ENCODE measurements around the gene RNF10. TPM values are rescaled to one million over a fixed set of nuclear protein-coding genes. Genes with fewer than 3 reads are reported as not detected.
A peak's percentile ranks its signal among the peaks of the same experiment; 100 is the strongest.
"Not testable (repeated sequence)": the region's sequence is repeated elsewhere in the genome, so short reads cannot be mapped to it uniquely, and the experiment has no call there.

Gene RNF10
- total RNA-seq, 1 experiment from 2014 or later: 74.9 TPM

- peak; percentile 81 for DNase-seq (ENCODE audit: low spot score)
Observed at GRCh38 chr12:120528861-120529525, 5.2 kb upstream of the RNF10 start, which contains the start of gene COQ5. TSS of gene COQ5 (minus strand) at chr12:120529158. CDS start at chr12:120529141, 17 bp downstream.

DNA sequence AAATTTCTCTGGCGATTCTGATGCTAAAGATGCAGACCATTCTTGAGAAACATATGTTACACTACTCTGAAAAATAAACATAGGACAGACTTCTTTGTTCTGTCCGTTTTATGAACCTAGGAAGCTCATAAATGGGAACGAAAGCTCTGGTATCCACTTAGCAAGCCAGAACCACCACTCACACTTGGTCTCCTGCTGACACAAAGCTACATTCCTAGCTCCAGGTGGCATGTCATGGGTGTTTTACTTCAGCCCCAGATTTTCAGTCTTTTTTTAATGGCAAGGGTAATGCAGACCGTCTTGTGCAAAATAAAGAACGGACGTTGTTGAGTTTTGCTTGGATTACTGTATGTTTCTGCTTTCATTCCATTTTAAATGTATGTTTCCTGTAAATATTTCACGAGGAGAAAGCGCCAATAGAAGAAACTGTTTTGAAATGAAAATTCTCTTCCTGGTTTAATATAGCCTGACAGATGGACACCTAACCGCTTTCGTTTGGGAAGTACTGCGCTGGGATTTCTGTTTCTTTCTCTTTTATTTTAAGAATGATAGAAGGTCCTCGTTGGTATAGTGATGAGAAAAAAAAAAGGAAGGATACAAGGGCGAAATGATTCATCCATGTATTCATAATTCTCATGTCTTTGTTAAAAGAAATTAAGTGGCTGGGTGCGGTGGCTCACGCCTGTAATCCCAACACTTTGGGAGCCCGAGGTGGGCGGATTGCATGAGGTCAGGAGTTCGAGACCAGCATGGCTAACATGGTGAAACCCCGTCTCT lies 4.3 kb upstream of the RNF10 start:
- DNase-seq (ENCODE audit: low spot score): peak; percentile 32

DNA sequence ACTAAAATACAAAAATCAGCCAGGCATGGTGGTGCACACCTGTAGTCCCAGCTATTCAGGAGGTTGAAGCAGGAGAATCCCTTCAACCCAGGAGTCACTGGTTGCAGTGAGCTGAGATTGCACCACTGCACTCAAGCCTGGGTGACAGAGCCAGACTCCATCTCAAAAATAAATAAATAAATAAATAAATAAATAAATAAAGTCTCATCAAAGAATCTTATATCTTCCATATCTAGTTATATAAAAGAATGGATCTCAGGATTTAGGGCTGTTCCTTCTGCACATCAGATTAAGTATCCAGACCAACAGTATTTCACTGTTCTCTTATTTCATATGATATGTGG lies 3.8 kb upstream of the RNF10 start:
- DNase-seq (ENCODE audit: low spot score): not testable (repeated sequence)

DNA sequence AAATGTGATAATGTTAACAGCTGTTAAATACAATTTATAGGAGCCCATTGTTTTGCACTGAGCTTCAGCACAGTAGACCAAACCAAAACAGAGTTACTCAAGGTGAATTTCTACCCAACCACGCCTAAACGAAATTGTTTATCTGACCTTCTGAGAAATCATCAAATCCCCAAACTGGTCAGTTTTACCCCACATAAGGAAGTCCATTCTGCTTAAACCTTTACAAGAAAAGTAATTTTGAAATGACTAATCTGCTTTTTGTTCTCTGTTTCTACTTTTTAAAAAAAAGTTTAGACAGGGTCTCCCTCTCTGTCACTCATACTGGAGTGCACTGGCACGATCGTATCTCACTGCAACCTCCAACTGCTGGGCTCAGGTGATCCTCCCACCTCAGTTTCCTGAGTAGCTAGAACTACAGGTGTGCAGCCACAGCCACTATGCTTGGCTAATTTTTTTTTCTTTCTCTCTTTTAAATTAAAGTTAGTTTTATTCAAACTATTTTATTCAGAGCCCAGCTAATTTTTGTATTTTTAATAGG lies 1.4 kb upstream of the RNF10 start:
- no peak for DNase-seq (ENCODE audit: low spot score)

DNA sequence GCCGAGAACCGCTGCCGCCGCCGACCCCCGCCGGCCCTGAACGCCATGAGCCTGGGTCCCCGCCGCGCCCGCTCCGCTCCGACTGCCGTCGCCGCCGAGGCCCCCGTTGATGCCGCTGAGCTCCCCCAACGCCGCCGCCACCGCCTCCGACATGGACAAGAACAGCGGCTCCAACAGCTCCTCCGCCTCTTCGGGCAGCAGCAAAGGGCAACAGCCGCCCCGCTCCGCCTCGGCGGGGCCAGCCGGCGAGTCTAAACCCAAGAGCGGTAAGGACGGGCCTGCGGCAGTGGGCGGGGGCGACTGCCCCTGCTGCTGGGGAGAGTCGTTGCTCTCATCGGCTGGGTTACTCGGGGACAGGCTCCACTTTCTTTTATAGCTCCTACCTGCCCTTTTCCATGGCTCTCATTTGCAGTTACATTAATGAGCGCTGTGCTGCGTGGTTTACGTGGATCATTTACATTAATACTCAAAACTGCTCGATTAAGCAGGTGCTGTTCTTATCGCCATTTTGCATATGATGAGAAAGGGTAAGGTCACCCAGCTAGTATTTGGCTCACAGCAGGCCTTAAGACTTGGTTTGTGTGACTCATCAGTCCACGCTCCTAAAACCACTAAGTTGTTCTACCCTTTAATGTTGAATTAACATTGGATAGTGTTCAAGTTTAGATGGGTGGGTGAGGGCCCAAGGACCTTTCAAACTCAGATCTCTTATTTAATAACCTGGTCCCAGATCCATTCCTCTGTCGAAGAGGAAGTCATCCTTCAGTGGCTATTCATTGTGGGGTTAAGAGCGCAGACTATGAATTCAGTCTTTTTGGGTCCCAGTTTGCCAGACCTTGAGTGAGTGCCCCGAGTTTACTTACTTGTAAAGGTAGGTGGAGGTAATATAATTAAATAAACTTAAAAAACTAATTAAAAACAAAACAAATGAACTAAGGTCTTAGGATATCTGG lies 823 bp downstream of the RNF10 start:
- peak; percentile 55 for DNase-seq (ENCODE audit: low spot score)

DNA sequence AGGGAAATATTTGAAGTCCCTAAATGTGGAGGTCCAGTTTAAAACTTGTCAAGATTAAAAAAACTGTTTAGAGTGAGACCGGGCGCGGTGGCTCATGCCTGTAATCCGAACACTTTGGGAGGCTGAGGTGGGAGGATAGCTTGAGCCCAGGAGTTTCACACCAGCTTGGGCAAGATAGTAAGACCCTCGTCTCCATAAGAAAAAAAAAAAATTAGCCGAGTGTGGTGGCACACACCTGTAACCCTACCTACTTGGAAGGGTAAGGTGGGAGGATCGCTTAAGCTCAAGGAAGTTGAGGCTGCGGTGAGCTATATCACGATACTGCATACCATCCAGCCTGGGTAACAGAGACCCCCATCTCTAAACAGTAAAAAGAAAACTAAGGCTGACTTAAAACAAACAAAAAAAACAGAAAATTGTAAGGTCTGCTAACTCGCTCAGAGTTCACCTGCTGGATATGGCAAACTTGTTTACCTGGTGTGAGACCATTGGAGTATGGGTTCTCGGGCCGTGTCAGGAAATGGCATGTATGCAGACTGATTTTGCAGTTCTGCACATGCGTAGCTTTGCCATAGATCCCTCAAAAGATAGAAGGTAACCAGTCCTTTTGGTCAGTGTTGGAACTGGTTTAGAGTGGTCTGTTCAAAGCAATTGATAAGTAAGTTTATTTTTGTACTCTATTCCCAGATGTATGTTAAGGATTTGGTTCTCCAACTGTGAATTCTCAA lies 2.1 kb downstream of the RNF10 start:
- DNase-seq (ENCODE audit: low spot score): no peak

- DNase-seq (ENCODE audit: low spot score): no peak
Observed at GRCh38 chr12:120537856-120538220, 3.7 kb downstream of the RNF10 start.

DNA sequence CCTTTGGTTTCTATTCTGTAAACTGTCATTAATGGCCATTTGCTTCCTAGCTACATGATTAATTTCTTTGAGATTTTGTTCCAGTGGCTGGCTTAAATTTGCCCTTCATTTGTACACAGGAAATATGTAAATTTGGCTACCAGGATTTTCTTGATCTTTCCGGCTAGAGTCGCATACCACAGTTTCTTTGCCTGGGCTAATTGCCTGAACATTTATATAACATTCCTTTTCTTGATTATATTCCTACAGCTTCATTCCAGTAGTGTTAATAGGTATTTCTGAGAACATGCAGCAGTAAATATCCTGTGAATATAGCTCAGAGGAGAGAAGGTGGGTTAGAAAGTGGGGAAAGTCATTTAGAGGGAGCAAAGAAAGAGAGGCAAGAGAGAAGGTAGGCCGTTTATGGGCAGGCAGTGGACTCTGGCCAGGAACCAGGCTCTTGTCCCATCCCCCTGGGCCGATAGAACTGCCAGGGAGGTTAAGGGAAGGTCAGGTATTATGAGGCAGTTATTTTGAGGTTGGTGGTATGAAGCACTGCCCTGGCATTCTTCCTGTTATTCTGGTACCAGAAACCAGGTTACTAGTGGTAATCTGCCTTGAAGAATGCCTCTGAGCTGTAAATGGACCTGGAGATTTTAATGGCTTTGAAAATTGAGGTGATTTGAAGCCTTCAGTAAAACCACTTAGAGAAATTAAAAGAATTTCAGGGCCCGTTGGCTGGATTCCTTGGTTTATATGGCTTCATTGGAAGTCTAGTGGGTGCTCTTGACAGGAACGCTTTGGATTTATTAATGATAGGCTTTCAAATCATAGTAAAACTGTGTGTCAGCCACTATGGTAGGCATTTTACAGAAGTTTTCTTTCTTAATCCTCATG lies 4.4 kb downstream of the RNF10 start:
- DNase-seq (ENCODE audit: low spot score): peak; percentile 74

DNA sequence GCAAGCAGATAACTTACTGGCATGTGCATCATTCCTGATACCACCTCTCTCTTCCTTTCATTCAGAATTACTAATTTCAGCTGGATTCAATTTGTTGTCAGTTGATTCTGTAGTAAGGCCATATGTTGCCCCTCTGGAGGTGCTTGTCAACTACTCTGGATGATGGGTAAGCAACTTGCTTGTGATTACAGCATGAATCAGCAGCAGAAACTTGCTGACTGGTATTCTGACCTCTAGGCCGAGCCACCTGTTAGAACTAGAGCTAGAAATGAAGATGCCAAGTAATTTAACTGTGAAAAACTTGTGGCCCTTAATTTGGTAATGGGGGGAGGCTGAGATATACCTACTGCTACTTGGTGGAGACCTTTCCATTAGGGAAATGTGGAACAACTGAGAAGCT lies 5.1 kb downstream of the RNF10 start:
- DNase-seq (ENCODE audit: low spot score): no peak

DNA sequence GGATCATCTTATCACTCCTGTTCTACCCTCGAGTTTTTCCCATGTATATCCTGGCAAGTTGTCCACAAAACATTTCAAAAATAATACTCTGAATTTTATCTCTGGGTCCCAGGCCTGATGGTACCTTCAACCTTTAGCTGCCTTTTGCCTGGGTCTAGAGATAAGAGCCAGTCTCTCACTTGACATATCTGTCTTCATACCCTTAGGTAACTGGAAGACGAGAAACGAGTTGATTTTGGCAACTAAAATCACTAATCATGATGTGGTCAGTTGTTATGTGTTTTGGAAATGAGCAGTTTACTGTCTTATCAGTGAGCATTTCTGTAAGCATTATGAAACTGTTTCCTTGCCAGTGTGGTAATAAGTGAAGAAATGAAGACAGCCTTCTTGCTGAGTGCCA lies 6.3 kb downstream of the RNF10 start:
- no peak for DNase-seq (ENCODE audit: low spot score)

GRCh38 chr12:120542166-120542565 lies 8.0 kb downstream of the RNF10 start:
- DNase-seq (ENCODE audit: low spot score): no peak

DNA sequence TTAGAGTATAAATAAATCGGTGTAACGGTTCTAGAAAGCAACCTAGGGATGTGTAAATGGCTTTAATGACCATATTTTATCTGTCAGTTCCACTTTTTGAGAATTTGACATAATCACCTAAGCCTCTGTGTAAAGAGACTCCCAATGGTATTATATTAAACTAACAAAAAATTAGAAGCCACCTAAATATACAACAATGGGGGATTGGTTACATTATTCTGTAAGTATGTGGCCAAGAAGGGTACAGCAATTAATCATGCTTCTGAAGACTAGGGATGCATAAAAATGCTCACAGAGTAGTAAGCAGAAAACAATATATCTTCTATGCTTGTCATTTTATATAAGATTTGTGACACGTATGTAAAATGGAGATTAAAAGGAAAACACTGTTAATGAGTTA lies 10.5 kb downstream of the RNF10 start:
- DNase-seq (ENCODE audit: low spot score): no peak

- DNase-seq (ENCODE audit: low spot score): no peak
Observed at GRCh38 chr12:120546050-120546386, 11.9 kb downstream of the RNF10 start.

DNA sequence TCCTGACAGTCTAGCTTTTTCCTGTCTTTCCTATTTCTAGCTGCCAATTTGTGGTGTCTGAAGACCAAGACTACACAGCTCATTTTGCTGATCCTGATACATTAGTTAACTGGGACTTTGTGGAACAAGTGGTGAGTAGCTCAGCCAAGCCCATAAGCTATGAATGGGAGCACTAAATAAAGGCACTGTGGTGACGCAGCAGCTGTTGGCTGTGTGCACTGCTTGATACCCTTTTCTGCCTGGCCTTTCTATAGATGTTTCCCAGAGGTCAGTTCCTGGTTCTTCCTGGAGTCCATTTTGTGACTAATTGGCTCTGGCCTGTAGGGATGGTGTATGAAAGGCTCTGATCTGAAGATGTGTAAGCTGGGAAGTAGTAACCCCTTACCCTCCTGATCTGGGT lies 20.5 kb downstream of the RNF10 start:
- no peak for DNase-seq (ENCODE audit: low spot score)

DNA sequence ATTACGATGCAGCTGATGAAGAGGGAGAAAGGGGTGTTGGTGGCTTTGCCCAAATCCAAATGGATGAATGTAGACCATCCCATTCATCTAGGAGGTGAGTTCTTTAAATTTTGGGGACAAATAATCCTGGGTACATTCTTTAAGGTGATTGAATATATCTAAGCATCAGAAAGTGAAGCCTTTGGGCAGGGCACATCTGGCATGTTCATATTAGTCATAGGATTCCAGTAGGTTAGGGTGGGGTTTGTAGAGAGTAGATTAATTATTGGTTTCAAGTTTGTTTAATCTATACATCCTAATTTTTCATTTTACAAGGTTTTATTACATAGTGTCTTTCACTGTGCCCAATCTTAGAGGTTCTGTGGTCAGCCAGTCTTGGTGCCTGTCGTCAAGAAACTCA lies 23.4 kb downstream of the RNF10 start:
- DNase-seq (ENCODE audit: low spot score): no peak

DNA sequence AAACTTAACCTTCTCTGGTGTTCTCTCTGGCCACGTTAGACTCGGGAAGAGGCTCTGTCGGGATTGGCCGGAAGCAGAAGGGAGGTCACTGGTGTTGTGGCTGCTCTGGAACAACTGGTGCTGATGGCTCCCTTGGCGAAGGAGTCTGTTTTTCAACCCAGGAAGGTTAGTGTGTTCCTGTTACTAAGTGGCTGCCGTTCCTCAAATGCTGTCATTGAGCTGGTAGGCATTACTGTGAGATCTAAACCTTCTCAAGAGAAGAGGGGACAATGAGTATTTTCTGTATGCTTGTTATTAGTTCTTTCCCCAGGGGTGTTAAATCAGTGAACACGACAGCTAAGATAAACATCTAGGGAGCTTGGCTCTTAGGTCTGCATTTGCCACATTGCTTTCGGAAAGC lies 28.8 kb downstream of the RNF10 start:
- no peak for DNase-seq (ENCODE audit: low spot score)

- no peak for DNase-seq (ENCODE audit: low spot score)
Observed at GRCh38 chr12:120563495-120563894, 29.3 kb downstream of the RNF10 start.

DNA sequence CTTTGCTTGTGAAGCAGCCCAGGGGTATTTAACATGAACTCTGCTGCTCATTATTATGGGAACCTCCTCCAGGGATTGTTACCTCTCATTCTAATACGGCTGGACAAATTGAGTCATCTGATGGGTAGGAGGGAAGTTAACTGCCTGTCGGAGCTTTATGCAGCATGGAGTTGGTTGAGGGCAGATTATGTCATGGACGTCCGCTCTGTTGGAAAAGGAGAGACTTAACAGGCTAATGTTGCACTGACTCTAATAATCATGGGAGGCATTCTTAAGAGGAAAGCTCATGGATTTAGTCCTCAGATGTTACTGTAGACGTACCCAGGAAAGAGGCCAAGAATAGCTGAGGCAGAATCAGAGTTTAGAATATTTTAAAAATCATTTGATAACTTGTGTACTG lies 37.1 kb downstream of the RNF10 start:
- DNase-seq (ENCODE audit: low spot score): no peak

GRCh38 chr12:120573560-120573959 lies 39.4 kb downstream of the RNF10 start:
- no peak for DNase-seq (ENCODE audit: low spot score)

DNA sequence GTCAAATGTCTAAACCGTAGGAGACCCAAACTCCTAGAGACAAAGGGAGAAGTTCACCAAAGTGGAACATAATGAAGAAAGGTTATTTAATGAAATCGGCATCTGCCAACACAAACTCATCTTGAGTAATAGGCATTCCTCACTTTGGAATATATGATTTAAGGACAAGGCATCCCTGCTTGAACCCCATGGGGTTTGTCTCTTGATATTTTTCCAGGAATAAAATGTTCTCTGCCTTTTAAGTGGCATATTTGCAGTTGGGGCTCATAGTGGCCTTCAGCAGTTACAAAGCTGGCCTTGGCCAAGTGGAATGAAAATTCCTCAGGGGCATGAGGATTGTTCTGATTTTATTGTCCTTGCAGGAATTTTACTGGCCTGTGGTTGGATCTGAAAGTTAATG lies 40.0 kb downstream of the RNF10 start:
- DNase-seq (ENCODE audit: low spot score): no peak

DNA sequence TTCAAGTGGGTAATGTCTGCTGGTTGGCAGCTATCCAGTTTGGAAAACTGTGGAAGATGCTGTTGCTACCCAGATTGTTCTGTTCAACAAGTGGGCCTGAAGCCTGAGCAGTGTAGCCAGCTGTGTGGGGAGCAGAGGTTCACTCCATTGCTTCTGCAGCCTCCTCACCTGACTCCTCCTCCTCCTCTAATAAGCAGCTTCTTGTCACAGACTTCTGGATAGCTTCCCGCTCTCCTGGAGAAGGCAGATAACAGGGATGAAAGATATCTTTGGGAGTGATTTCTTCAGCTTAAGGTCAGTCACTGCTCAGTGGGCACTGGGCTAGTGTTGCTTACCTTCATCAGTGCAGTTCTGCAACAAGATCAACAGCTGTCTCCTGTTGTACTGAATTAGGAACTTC lies 45.0 kb downstream of the RNF10 start:
- no peak for DNase-seq (ENCODE audit: low spot score)

Data from H4 (cell line).